ENCODE data around the gene CIITA.

The CIITA gene

GRCh38 chr16:10880594-10881452 is 3.8 kb downstream of the CIITA start:
- no peak for DNase-seq (ENCODE audit: low read depth)

GRCh38 chr16:10881479-10882030 is 4.6 kb downstream of the CIITA start:
- no peak for DNase-seq (ENCODE audit: low read depth)

- no peak for DNase-seq (ENCODE audit: low read depth)
Measured at GRCh38 chr16:10883004-10883403, 6.0 kb downstream of the CIITA start.

GRCh38 chr16:10885246-10885645 is 8.2 kb downstream of the CIITA start:
- no peak for DNase-seq (ENCODE audit: low read depth)

- DNase-seq (ENCODE audit: low read depth): no peak
Measured at GRCh38 chr16:10888320-10888937, 11.4 kb downstream of the CIITA start.

GRCh38 chr16:10889855-10890254 is 12.9 kb downstream of the CIITA start:
- DNase-seq (ENCODE audit: low read depth): no peak

GRCh38 chr16:10892782-10893318 is 15.8 kb downstream of the CIITA start:
- no peak for DNase-seq (ENCODE audit: low read depth)

GRCh38 chr16:10895053-10895946 is 18.3 kb downstream of the CIITA start:
- DNase-seq (ENCODE audit: low read depth): no peak

GRCh38 chr16:10896165-10896564 is 19.2 kb downstream of the CIITA start:
- no peak for DNase-seq (ENCODE audit: low read depth)

- no peak for DNase-seq (ENCODE audit: low read depth)
Measured at GRCh38 chr16:10896723-10897122, 19.7 kb downstream of the CIITA start.

- no peak for DNase-seq (ENCODE audit: low read depth)
Measured at GRCh38 chr16:10897134-10897533, 20.1 kb downstream of the CIITA start.

GRCh38 chr16:10902999-10903398 is 26.0 kb downstream of the CIITA start:
- DNase-seq (ENCODE audit: low read depth): no peak

- DNase-seq (ENCODE audit: low read depth): no peak
Measured at GRCh38 chr16:10906482-10906881, 29.5 kb downstream of the CIITA start.

- no peak for DNase-seq (ENCODE audit: low read depth)
Measured at GRCh38 chr16:10906914-10907756, 30.1 kb downstream of the CIITA start.

- no peak for DNase-seq (ENCODE audit: low read depth)
Measured at GRCh38 chr16:10907757-10908045, 30.7 kb downstream of the CIITA start.

GRCh38 chr16:10911267-10911666 is 34.3 kb downstream of the CIITA start:
- no peak for DNase-seq (ENCODE audit: low read depth)

- DNase-seq (ENCODE audit: low read depth): no peak
Measured at GRCh38 chr16:10916534-10916933, 39.5 kb downstream of the CIITA start.

GRCh38 chr16:10918294-10919002 is 41.4 kb downstream of the CIITA start:
- peak; percentile 53 for DNase-seq (ENCODE audit: low read depth)

GRCh38 chr16:10919003-10919351 is 42.0 kb downstream of the CIITA start:
- no peak for DNase-seq (ENCODE audit: low read depth)

GRCh38 chr16:10920726-10921427 is 43.9 kb downstream of the CIITA start:
- no peak for DNase-seq (ENCODE audit: low read depth)

All from GM04503 (cell line).